Right ventricle myocardium superior (tissue), 1 donor: ENCODE measurements around the gene SLC4A5. TPM values are rescaled to one million over a fixed set of nuclear protein-coding genes. Genes with fewer than 3 reads are reported as not detected.

Source experiments
- ATAC-seq: fragments of 200-7000 bp; cut with Tn5 transposase; one replicate; pipeline ENCODE4 v1.9.1; 2020; ENCODE audit warnings: mild to moderate bottlenecking; ENCODE audit not compliant: poor library complexity
- DNase-seq: peaks from one replicate; pipeline ENCODE4 v3.0.0-alpha.2; 2020
- intact Hi-C: fragments of 100-400 bp; cut with DNase I; formaldehyde crosslinking; loops from one replicate; pipeline ENCODE4 v1.11.2; 2022
- total RNA-seq: library from RNA; stranded (reverse); fragmentation: NEBNext Ultra II Directional; extraction: Animal tissue kit (Norgen Biotek cat#: 25700); gene quantifications from one replicate; pipeline ENCODE4 v1.2.1, GENCODE V29; 2021
- donor health status: DM: no; HTN: yes; CAD: no; lungs with severe emphysema.

SLC4A5 gene
- total RNA-seq, 1 donor from 2014 or later, result 1.3 TPM

DNA sequence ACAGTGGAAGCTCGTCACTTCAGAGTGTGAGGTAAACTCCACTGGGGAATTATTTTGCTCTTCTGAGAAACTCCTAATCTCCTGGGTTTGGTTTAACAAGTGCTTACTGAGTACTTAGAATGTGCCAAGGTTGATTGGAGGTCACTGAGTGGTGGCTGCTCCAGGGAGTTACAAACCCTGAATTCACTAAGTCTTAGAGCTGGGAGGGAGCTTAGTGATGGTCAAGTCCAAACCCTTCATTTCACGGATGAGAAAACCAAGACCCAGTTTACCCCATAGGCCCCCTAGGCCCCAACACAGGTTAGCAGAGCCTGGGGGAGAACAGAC is 52.0 kb downstream of the SLC4A5 start:
- peak; percentile 47 for ATAC-seq
- DNase-seq, result no peak
- intact Hi-C loops, result no loop called here

- ATAC-seq (peak; percentile 13), DNase-seq (no peak)
- intact Hi-C loops, result no loop called here
These were observed 52.6 kb downstream of the SLC4A5 start for GRCh38 chr2:74290466-74291217.

DNA sequence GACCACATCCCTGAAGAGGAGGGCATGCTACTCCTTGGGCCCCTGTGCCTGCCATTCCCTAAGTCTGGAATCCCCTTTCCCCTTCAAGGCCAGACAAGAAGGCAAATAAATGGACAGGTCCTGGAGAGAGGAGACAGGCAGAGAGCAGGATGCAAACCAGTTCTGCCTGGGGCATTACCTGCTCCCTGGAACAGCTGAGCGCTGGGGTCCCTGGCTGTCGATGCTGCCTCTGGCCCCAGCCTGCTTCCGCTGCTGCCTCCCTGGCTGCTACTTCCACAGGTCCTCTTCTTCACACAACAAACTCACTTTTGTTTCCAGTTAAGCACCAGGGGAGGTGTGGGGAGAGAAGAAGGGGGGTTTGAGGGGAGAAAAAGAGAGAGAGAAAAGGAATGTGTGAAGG is 53.1 kb downstream of the SLC4A5 start:
- intact Hi-C loops, result no loop called here
- DNase-seq, result no peak
- no peak for ATAC-seq

- ATAC-seq (no peak), DNase-seq (no peak)
- intact Hi-C loops, result no loop called here
These were observed 56.5 kb downstream of the SLC4A5 start for GRCh38 chr2:74286725-74287124.

GRCh38 chr2:74281141-74281975 is 61.9 kb downstream of the SLC4A5 start:
- intact Hi-C loops, result no loop called here
- DNase-seq (no peak), ATAC-seq (peak; percentile 29)

DNA sequence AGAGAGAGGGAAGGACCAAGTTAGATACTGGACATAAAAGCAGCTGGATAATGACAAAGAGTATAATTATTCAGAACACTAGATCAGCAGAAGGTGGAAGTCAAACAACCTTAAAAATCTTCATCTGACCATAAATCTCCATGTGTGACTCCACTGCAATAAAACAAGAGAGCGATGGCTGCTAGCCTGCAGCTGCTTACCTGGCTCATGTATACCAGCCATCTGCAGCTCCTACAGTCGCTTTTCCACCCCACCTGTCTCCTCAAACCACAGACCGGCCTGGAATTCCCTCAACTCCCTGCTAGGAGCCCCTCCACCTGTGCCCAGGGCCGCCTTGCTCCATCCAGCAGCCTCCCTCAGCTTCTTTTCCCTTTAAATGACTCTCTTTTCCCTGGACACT is 64.5 kb downstream of the SLC4A5 start:
- no peak for ATAC-seq
- intact Hi-C loops, result no loop called here
- no peak for DNase-seq

DNA sequence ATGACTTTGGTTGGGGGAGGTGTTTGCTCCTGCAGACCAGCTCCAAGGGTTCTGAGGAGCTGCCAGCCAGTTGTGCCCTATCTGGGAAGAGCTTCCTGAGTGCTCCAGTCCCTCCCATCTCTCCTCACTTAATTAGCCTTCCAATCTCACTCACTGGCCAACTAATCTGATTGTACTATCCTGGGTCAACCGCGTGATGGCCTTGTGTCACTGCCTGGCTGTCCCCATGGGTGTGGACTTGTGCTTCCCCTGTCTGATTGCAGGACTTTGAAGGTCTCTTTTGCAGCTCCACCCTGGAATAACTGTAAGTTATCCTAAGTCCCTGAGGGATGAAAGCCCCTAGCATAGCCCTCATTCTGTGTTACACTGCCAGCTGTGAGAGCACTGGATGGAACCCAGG is 65.0 kb downstream of the SLC4A5 start:
- peak; percentile 75 for ATAC-seq
- intact Hi-C loops, result no loop called here
- no peak for DNase-seq

DNA sequence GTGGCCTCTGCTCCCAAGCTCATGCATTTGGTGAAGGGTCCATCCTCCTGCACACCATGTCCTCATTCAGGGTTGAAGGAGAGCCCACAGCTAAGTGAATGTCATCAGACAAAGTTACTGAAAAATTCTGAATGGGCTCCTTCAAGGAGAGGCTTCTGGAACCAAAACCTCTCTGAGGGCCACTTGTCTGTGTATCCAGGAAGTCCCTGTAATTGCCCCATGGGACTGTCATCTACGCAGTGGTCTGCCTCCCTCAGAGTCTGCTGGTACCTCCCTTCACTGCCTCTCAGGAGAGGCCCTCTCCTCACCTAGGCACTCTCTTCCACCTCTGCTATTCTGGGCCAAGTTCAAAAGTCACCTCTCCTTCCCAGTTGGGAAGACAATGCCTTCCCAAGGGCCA is 68.0 kb downstream of the SLC4A5 start:
- intact Hi-C loops, result no loop called here
- ATAC-seq (no peak), DNase-seq (no peak)

GRCh38 chr2:74269667-74270066 is 73.5 kb downstream of the SLC4A5 start:
- DNase-seq (no peak), ATAC-seq (no peak)
- intact Hi-C loops, result loop anchor here (10.0 kb wide), 1 partner anchor 445 kb away; the partner anchor contains the start of gene STAMBP

DNA sequence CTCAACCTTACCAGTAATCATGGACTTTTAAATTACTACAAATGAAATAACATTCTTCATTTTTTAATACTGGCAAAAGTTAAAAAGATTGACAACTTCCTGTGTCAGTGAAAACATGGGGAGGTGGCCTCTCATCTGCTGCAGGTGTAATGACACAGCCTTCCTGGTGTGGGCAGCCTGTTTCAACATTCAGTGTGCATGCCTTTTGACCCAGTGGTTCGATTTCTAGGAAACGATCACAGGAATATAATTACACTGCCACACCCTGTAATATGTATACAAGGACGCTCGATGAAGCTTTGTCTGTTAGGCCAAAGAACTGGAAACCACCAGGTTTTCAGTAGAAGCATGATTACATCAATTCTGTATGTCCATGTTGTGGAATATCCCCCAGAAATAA is 76.1 kb downstream of the SLC4A5 start:
- peak; percentile 60 for ATAC-seq

GRCh38 chr2:74264281-74264680 is 78.9 kb downstream of the SLC4A5 start:
- intact Hi-C loops, result loop anchor here (10.0 kb wide), 1 partner anchor 439 kb away; the partner anchor contains the start of gene STAMBP
- ATAC-seq (no peak), DNase-seq (no peak)

More for the DNA sequence above, 76.1 kb downstream of the SLC4A5 start:
- intact Hi-C loops, result loop anchor here (10.0 kb wide), 1 partner anchor 442 kb away; the partner anchor contains the start of gene STAMBP
- DNase-seq, result no peak

GRCh38 chr2:74262681-74263080 is 80.5 kb downstream of the SLC4A5 start:
- ATAC-seq (no peak), DNase-seq (no peak)
- intact Hi-C loops, result loop anchor here (10.0 kb wide), 1 partner anchor 438 kb away; the partner anchor contains the start of gene STAMBP

DNA sequence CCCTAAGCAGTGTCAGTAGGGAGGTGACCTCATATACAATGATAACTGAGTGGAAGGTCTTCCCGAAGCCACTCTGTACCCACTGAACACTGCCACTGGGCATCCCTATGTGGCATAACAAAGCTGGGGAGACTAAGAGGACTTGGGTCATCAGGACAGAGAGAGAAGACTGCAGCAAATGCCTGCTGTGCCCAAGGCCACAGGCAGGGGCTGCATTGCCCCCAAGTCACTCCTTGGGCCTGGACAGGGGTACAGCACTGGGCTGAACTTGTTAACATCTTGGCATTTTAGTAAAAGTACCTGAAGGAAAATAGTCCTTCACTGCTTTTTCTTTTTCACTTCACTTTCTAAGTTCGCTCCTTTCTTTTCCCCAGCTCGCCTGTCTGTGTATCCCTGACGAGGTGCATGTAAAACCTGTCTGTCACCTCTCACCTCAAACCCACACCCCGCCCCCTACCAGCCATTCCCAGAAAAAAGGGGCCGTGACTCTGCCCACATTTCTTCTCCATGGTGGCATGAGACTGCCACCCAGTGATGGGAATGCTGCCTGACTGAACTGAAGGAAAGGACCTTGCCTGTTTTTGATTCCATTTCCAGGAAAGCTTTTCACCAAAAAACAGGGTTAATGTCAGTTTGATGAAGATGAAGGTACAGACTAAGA is 81.9 kb downstream of the SLC4A5 start:
- DNase-seq, result no peak

DNA sequence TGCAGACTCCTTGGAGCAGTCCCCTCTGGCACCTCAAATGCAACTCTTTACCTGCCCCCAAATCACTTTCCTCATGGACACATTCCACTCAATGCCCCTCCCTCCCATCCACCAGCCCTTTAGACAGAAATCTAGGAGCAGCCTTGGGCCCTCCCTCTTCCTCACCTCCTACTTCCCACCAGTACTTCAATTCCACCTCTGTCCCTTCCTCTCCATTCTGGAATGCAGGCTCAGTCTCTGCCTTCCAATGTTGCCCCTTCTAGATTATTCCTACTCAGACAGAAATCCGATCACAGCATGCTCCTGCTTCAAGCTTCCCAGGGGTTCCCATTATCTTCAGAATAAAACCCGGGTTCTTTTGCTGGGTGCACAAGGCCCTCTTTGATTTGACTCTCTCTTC is 82.7 kb downstream of the SLC4A5 start:
- DNase-seq, result no peak
- ATAC-seq, result no peak
- intact Hi-C loops, result loop anchor here (10.0 kb wide), 1 partner anchor 436 kb away; the partner anchor contains the start of gene STAMBP

More for the DNA sequence above, 81.9 kb downstream of the SLC4A5 start:
- intact Hi-C loops, result loop anchor here (10.0 kb wide), 1 partner anchor 437 kb away; the partner anchor contains the start of gene STAMBP
- peak; percentile 92 for ATAC-seq

- DNase-seq (no peak), ATAC-seq (no peak)
- intact Hi-C loops, result loop anchor here (10.0 kb wide), 1 partner anchor 435 kb away; the partner anchor contains the start of gene STAMBP
These were observed 83.5 kb downstream of the SLC4A5 start for GRCh38 chr2:74259733-74260132.

GRCh38 chr2:74259191-74259590 is 84.0 kb downstream of the SLC4A5 start:
- ATAC-seq, result no peak
- DNase-seq, result no peak
- intact Hi-C loops, result no loop called here

DNA sequence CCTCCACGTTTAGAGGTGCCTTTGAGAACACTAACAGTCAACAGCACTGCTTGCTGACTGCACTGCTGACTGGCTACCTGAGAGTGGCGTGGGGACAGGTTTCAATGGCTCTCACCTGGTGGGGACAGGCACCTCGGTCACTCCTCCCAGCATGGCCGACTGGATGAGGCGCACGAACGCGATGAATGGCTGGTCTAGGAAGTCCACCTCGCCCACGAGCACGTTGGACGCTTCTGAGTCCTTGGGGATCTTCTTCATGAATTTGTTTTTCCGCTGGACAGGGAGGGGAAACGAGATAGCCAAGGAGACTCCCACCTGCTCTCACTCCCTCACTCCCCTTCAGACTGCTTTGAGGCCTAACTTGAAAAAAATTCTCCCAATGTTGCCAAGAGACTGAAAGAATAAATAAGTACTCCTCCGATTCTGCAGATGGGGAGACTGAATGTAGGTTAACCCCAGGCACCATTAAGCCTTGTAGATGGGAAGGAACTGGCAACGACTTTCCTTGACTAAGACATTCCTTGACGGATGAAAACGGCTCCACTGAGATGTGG is 87.5 kb downstream of the SLC4A5 start:
- DNase-seq (no peak), ATAC-seq (no peak)
- intact Hi-C loops, result no loop called here

DNA sequence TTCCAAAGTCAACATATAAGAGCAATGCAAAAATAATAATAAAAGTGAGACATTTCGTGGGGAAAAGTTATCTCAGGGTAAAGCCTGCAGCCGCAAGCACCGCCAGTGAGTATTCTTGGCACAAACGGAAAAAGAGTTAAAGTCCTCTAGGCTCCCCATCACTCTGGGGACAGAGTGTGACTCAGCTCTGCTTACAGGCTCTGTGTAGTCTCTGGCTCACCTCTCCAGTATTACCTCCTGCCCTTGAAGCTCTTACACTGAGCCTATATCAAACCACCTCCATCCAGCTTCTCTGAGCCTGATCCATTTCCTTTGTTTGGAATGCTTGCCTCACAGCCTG is 89.3 kb downstream of the SLC4A5 start:
- DNase-seq (no peak), ATAC-seq (peak; percentile 88)
- intact Hi-C loops, result no loop called here
